Stomach (tissue), 4 donors: ENCODE measurements around the gene EFCC1.

Experiments
- POLR2A ChIP-seq, 4 donors: fragments of 450-650 bp; IDR thresholded peaks; one replicate each; pipeline ENCODE4 v1.6.1; 2016; ENCODE audit warnings: antibody characterized with exemption in 4 of 4, control low read depth in 2 of 4, mild to moderate bottlenecking in 1 of 4, moderate library complexity in 1 of 4
- TF ChIP-seq, protein P1 (sequence below), 7 experiments: fragments of 450-650 bp in 4 of 7; fragments of 200-600 bp in 3 of 7; sonication (generic) in 3 of 7; IDR thresholded peaks; one replicate each; pipeline ENCODE4 v1.5.1; 2016 to 2019; ENCODE audit warnings: antibody characterized with exemption in 7 of 7, control low read depth in 2 of 7, mild to moderate bottlenecking in 1 of 7

DNA sequence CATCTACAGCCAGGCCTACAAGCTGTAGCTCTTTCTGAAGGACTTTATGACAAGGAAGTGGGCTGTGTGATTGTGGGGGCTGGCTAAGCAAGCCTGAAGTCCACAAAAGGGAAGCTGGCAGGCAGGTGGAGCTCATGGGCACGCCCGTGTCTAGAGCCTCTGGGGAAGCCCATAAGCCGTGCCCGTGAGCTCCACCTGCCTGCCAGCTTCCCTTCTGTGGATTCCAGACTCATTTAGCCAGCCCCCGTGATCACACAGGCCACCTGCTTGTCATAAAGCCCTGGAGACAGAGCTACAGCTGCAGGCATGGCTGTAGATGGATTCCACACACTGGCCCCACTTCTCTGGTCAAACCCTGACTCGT, 15.2 kb downstream of the EFCC1 start:
- no peak for TF ChIP-seq POLR2A (IDR thresholded peaks at IDR 0.05)
- TF ChIP-seq, protein P1, sequence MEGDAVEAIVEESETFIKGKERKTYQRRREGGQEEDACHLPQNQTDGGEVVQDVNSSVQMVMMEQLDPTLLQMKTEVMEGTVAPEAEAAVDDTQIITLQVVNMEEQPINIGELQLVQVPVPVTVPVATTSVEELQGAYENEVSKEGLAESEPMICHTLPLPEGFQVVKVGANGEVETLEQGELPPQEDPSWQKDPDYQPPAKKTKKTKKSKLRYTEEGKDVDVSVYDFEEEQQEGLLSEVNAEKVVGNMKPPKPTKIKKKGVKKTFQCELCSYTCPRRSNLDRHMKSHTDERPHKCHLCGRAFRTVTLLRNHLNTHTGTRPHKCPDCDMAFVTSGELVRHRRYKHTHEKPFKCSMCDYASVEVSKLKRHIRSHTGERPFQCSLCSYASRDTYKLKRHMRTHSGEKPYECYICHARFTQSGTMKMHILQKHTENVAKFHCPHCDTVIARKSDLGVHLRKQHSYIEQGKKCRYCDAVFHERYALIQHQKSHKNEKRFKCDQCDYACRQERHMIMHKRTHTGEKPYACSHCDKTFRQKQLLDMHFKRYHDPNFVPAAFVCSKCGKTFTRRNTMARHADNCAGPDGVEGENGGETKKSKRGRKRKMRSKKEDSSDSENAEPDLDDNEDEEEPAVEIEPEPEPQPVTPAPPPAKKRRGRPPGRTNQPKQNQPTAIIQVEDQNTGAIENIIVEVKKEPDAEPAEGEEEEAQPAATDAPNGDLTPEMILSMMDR (IDR thresholded peaks at IDR 0.05), result peak in 2 of 7 experiments; percentile 12 to 13
